ENCODE data around the gene LZIC. TPM values are rescaled to one million over a fixed set of nuclear protein-coding genes. Genes with fewer than 3 reads are reported as not detected.
A peak's percentile ranks its signal among the peaks of the same experiment; 100 is the strongest.

The LZIC gene
- total and polyA plus RNA-seq, 9 of the 15 experiments (the other 6 are each of a cell fraction or from before 2014, with no cell fraction given), result 32.9 to 109 (median 61.7) TPM

GRCh38 chr1:9889411-9889810 is 53.8 kb downstream of the LZIC start (continued):
- TF ChIP-seq SMAD4 (CRISPR knock-in tag; conservative IDR thresholded peaks at IDR 0.05), result no peak

- no peak overlapping the region for H3K4me3 ChIP-seq
- H3K4me1 ChIP-seq (replicated peaks in 1 of 2; ENCODE audit: control insufficient read depth in 2 of 2, insufficient read depth in 2 of 2, low read length in 2 of 2), result peaks cover 0 to 25% of the 10 kb centered on the region in 2 experiments; a peak in 4 of 5 replicates
- H2AFZ ChIP-seq (ENCODE audit: low read depth, low read length), result no peak overlapping the region
- ATAC-seq (peak; percentile 29; the same call in 1 of the 3 replicates), DNase-seq (ENCODE audit: extremely low read depth in 1 of 4, low spot score in 3 of 4) (no peak), FAIRE-seq (no peak)
- intact Hi-C loops (cut with micrococcal nuclease), result no loop called here
- H4K20me1 ChIP-seq (replicated peaks; ENCODE audit: control insufficient read depth, insufficient read depth, low read length), result peaks cover 9% of the 10 kb centered on the region; the same call in 1 of the 2 replicates
- no peak overlapping the region for H3K4me2 ChIP-seq (ENCODE audit: insufficient read depth, low read length)
- peaks cover 3% of the 10 kb centered on the region for H3K9me1 ChIP-seq (ENCODE audit: control insufficient read depth, insufficient read depth, low read length)
- H3K36me3 ChIP-seq (ENCODE audit: control insufficient read depth, insufficient read depth, low read length), result no peaks in the 10 kb centered on the region
- no peaks in the 10 kb centered on the region for H3K27me3 ChIP-seq (ENCODE audit: control insufficient read depth in 2 of 2, insufficient read depth in 2 of 2, low read length in 2 of 2)
- no peaks in the 10 kb centered on the region for H3K79me2 ChIP-seq (ENCODE audit: control insufficient read depth, insufficient read depth, low read length)
- in situ Hi-C loops (cut with MboI), result no loop called here
- BruUV-seq (replicated peaks), result no TSS peak
- peak overlapping the region in 1 of 2 experiments; percentile 69; a peak in 2 of 4 replicates for H3K9ac ChIP-seq (ENCODE audit: insufficient read depth in 1 of 2, low read depth in 2 of 2, low read length in 2 of 2)
- WGBS (ENCODE audit: insufficient coverage, low coverage, missing lambda C conversion rate), result 57% methylated on average over 9 of the region's 9 CpGs
- H3K27ac ChIP-seq (ENCODE audit: extremely low read depth, low read depth, low read length), result no peak overlapping the region; the same call in 2 of the 3 replicates
- no peaks in the 10 kb centered on the region for H3K9me3 ChIP-seq (replicated peaks; ENCODE audit: control insufficient read depth, insufficient read depth, low read depth, low read length)
- CTCF ChIA-PET (ENCODE audit: low intra/inter-chr PET ratio), result interaction anchor here (0.6 kb wide), 1 partner anchor 50 kb away, joined by 3 read pairs; no protein-coding TSS in a partner anchor
- POLR2A ChIA-PET, result interaction anchor here (0.6 to 1.0 kb wide), 4 partner anchors 13 to 45 kb away, joined by 3 to 4 read pairs (median 3); no protein-coding TSS in a partner anchor
- TF ChIP-seq ZNF695 (CRISPR knock-in tag; IDR thresholded peaks at IDR 0.05) (no peak), EGR1 (conservative IDR thresholded peaks at IDR 0.05) (0 out of 2 replicates have a peak, but pooled peaks have one; percentile 25)
Measured at GRCh38 chr1:9888886-9889285, 54.3 kb downstream of the LZIC start.

GRCh38 chr1:9887070-9887469 is 56.1 kb downstream of the LZIC start:
- 70% methylated on average over 4 of the region's 4 CpGs for WGBS (ENCODE audit: insufficient coverage, low coverage, missing lambda C conversion rate)
- Histone ChIP-seq H3K79me2 (ENCODE audit: control insufficient read depth, insufficient read depth, low read length) (no peaks in the 10 kb centered on the region), H3K9me1 (ENCODE audit: control insufficient read depth, insufficient read depth, low read length) (peaks cover 3% of the 10 kb centered on the region), H3K36me3 (ENCODE audit: control insufficient read depth, insufficient read depth, low read length) (no peaks in the 10 kb centered on the region; the same call in 2 of the 3 replicates), H3K27me3 (ENCODE audit: control insufficient read depth in 2 of 2, insufficient read depth in 2 of 2, low read length in 2 of 2) (no peaks in the 10 kb centered on the region), H3K9ac (ENCODE audit: insufficient read depth in 1 of 2, low read depth in 2 of 2, low read length in 2 of 2) (peak overlapping the region in 1 of 2 experiments; percentile 43; a peak in 1 of 4 replicates), H3K4me1 (replicated peaks in 1 of 2; ENCODE audit: control insufficient read depth in 2 of 2, insufficient read depth in 2 of 2, low read length in 2 of 2) (peaks cover 0 to 32% of the 10 kb centered on the region in 2 experiments; a peak in 4 of 5 replicates), H3K4me3 (no peak overlapping the region), H4K20me1 (replicated peaks; ENCODE audit: control insufficient read depth, insufficient read depth, low read length) (peaks cover 4% of the 10 kb centered on the region; the same call in 1 of the 2 replicates), H3K4me2 (ENCODE audit: insufficient read depth, low read length) (no peak overlapping the region), H3K27ac (ENCODE audit: extremely low read depth, low read depth, low read length) (no peak overlapping the region), H2AFZ (ENCODE audit: low read depth, low read length) (no peak overlapping the region), H3K9me3 (replicated peaks; ENCODE audit: control insufficient read depth, insufficient read depth, low read depth, low read length) (no peaks in the 10 kb centered on the region)
- ATAC-seq (no peak), FAIRE-seq (no peak), DNase-seq (ENCODE audit: extremely low read depth in 1 of 4, low spot score in 3 of 4) (no peak)
- CTCF ChIA-PET (ENCODE audit: low intra/inter-chr PET ratio), result no interaction called here
- no TSS peak for BruUV-seq (replicated peaks)
- in situ Hi-C loops (cut with MboI), result no loop called here
- intact Hi-C loops (cut with micrococcal nuclease), result no loop called here
- POLR2A ChIA-PET, result interaction anchor here (0.8 to 1.8 kb wide), 4 partner anchors 10 to 25 kb away, joined by 3 to 11 read pairs (median 4); no protein-coding TSS in a partner anchor
- TF ChIP-seq KDM1A (IDR thresholded peaks at IDR 0.05) (peak; percentile 33 to 64; a peak in 2 of 4 replicates), TOE1 (IDR thresholded peaks at IDR 0.05; ENCODE audit: borderline replicate concordance) (no peak), TOE1 (CRISPR knock-in tag; IDR thresholded peaks at IDR 0.05; ENCODE audit: borderline replicate concordance, low read depth) (no peak), NFATC3 (IDR thresholded peaks at IDR 0.05) (no peak), KDM5B (IDR thresholded peaks at IDR 0.05; ENCODE audit: insufficient replicate concordance, low read depth, low read length) (no peak), POLR2AphosphoS5 (IDR thresholded peaks at IDR 0.05; ENCODE audit: control insufficient read depth, insufficient read depth, low read depth, low read length) (no peak), CHD4 (IDR thresholded peaks at IDR 0.05; ENCODE audit: insufficient read depth, insufficient replicate concordance, low read depth, low read length, poor library complexity, severe bottlenecking) (peak; percentile 50), SUPT5H (IDR thresholded peaks at IDR 0.05) (no peak), THRAP3 (IDR thresholded peaks at IDR 0.05; ENCODE audit: borderline replicate concordance) (no peak)
- TF ChIP-seq, protein P1, sequence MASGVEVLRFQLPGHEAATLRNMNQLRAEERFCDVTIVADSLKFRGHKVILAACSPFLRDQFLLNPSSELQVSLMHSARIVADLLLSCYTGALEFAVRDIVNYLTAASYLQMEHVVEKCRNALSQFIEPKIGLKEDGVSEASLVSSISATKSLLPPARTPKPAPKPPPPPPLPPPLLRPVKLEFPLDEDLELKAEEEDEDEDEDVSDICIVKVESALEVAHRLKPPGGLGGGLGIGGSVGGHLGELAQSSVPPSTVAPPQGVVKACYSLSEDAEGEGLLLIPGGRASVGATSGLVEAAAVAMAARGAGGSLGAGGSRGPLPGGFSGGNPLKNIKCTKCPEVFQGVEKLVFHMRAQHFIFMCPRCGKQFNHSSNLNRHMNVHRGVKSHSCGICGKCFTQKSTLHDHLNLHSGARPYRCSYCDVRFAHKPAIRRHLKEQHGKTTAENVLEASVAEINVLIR (CRISPR knock-in tag; IDR thresholded peaks at IDR 0.05), result no peak

Data from K562 (cell line).